ENCODE data around the gene ARL8B. TPM values are rescaled to one million over a fixed set of nuclear protein-coding genes. Genes with fewer than 3 reads are reported as not detected.
"Not testable (repeated sequence)": the region's sequence is repeated elsewhere in the genome, so short reads cannot be mapped to it uniquely, and the experiment has no call there.

The ARL8B gene
- 10 to 100 TPM; 66.7 to 89.4 (median 72.1) TPM for total RNA-seq

- no peaks in the 10 kb centered on the region for H3K27me3 Mint-ChIP-seq (ENCODE audit: low read depth)
- DNase-seq (peak; percentile 90), ATAC-seq (peak; percentile 91 to 93)
- H3K4me1 Mint-ChIP-seq (ENCODE audit: low read depth), result peaks cover 42% of the 10 kb centered on the region
- H3K4me3 Mint-ChIP-seq, result peak within 1 kb of the TSS; percentile 89
- no peaks in the 10 kb centered on the region for H3K9me3 Mint-ChIP-seq
- no peaks in the 10 kb centered on the region for H3K36me3 Mint-ChIP-seq (ENCODE audit: insufficient read depth)
These were observed at the start of gene ARL8B for GRCh38 chr3:5122030-5122740. Gene ARL8B, plus strand, starts transcription at chr3:5122292. Its CDS starts 174 bp downstream, at chr3:5122466.

- no peaks in the 10 kb centered on the region for H3K36me3 Mint-ChIP-seq (ENCODE audit: insufficient read depth)
- no peaks in the 10 kb centered on the region for H3K9me3 Mint-ChIP-seq
- H3K4me3 Mint-ChIP-seq, result no peak overlapping the region
- ATAC-seq (no peak), DNase-seq (no peak)
- peaks cover 13% of the 10 kb centered on the region for H3K27me3 Mint-ChIP-seq (ENCODE audit: low read depth)
- no peaks in the 10 kb centered on the region for H3K4me1 Mint-ChIP-seq (ENCODE audit: low read depth)
These were observed 48.6 kb upstream of the ARL8B start for GRCh38 chr3:5073374-5074085.

- ATAC-seq (no peak), DNase-seq (no peak)
- no peaks in the 10 kb centered on the region for H3K36me3 Mint-ChIP-seq (ENCODE audit: insufficient read depth)
- no peak overlapping the region for H3K4me3 Mint-ChIP-seq
- H3K27me3 Mint-ChIP-seq (ENCODE audit: low read depth), result peaks cover 8% of the 10 kb centered on the region
- H3K4me1 Mint-ChIP-seq (ENCODE audit: low read depth), result no peaks in the 10 kb centered on the region
- H3K9me3 Mint-ChIP-seq, result no peaks in the 10 kb centered on the region
These were observed 43.9 kb upstream of the ARL8B start for GRCh38 chr3:5078151-5078550.

- ATAC-seq (no peak), DNase-seq (no peak)
- H3K27me3 Mint-ChIP-seq (ENCODE audit: low read depth), result peaks cover 8% of the 10 kb centered on the region
- H3K4me3 Mint-ChIP-seq, result no peak overlapping the region
- no peaks in the 10 kb centered on the region for H3K9me3 Mint-ChIP-seq
- no peaks in the 10 kb centered on the region for H3K36me3 Mint-ChIP-seq (ENCODE audit: insufficient read depth)
- H3K4me1 Mint-ChIP-seq (ENCODE audit: low read depth), result no peaks in the 10 kb centered on the region
These were observed 42.3 kb upstream of the ARL8B start for GRCh38 chr3:5079761-5080160.

- Mint-ChIP-seq H3K4me1 (ENCODE audit: low read depth) (no peaks in the 10 kb centered on the region), H3K9me3 (no peaks in the 10 kb centered on the region), H3K27me3 (ENCODE audit: low read depth) (peaks cover 8% of the 10 kb centered on the region), H3K36me3 (ENCODE audit: insufficient read depth) (no peaks in the 10 kb centered on the region), H3K4me3 (no peak overlapping the region)
- DNase-seq (no peak), ATAC-seq (no peak)
These were observed 41.1 kb upstream of the ARL8B start for GRCh38 chr3:5080779-5081550.

- DNase-seq; H3K27me3 Mint-ChIP-seq (ENCODE audit: low read depth); ATAC-seq; H3K4me3 Mint-ChIP-seq; H3K9me3 Mint-ChIP-seq; H3K36me3 Mint-ChIP-seq (ENCODE audit: insufficient read depth); H3K4me1 Mint-ChIP-seq (ENCODE audit: low read depth): not testable (repeated sequence)
These were observed 39.9 kb upstream of the ARL8B start for GRCh38 chr3:5081973-5082788.

- no peak for ATAC-seq
- DNase-seq, result no peak
- H3K9me3 Mint-ChIP-seq, result no peaks in the 10 kb centered on the region
- H3K4me1 Mint-ChIP-seq (ENCODE audit: low read depth), result no peaks in the 10 kb centered on the region
- peaks cover 8% of the 10 kb centered on the region for H3K27me3 Mint-ChIP-seq (ENCODE audit: low read depth)
- no peaks in the 10 kb centered on the region for H3K36me3 Mint-ChIP-seq (ENCODE audit: insufficient read depth)
- H3K4me3 Mint-ChIP-seq, result no peak overlapping the region
These were observed 39.3 kb upstream of the ARL8B start for GRCh38 chr3:5082789-5083115.

GRCh38 chr3:5084224-5084623, 37.9 kb upstream of the ARL8B start:
- no peak for DNase-seq
- H3K9me3 Mint-ChIP-seq, result no peaks in the 10 kb centered on the region
- peaks cover 8% of the 10 kb centered on the region for H3K27me3 Mint-ChIP-seq (ENCODE audit: low read depth)
- no peaks in the 10 kb centered on the region for H3K36me3 Mint-ChIP-seq (ENCODE audit: insufficient read depth)
- ATAC-seq, result no peak
- H3K4me1 Mint-ChIP-seq (ENCODE audit: low read depth), result no peaks in the 10 kb centered on the region
- H3K4me3 Mint-ChIP-seq, result no peak overlapping the region

GRCh38 chr3:5086708-5087107, 35.4 kb upstream of the ARL8B start:
- H3K9me3 Mint-ChIP-seq, result no peaks in the 10 kb centered on the region
- H3K4me1 Mint-ChIP-seq (ENCODE audit: low read depth), result no peaks in the 10 kb centered on the region
- H3K4me3 Mint-ChIP-seq, result no peak overlapping the region
- no peak for DNase-seq
- no peaks in the 10 kb centered on the region for H3K36me3 Mint-ChIP-seq (ENCODE audit: insufficient read depth)
- peaks cover 12% of the 10 kb centered on the region for H3K27me3 Mint-ChIP-seq (ENCODE audit: low read depth)
- ATAC-seq, result no peak

- no peak overlapping the region for H3K4me3 Mint-ChIP-seq
- H3K36me3 Mint-ChIP-seq (ENCODE audit: insufficient read depth), result no peaks in the 10 kb centered on the region
- H3K4me1 Mint-ChIP-seq (ENCODE audit: low read depth), result no peaks in the 10 kb centered on the region
- H3K9me3 Mint-ChIP-seq, result no peaks in the 10 kb centered on the region
- no peak for DNase-seq
- peaks cover 12% of the 10 kb centered on the region for H3K27me3 Mint-ChIP-seq (ENCODE audit: low read depth)
- no peak for ATAC-seq
These were observed 34.9 kb upstream of the ARL8B start for GRCh38 chr3:5087209-5087608.

- no peaks in the 10 kb centered on the region for H3K36me3 Mint-ChIP-seq (ENCODE audit: insufficient read depth)
- H3K27me3 Mint-ChIP-seq (ENCODE audit: low read depth), result peaks cover 20% of the 10 kb centered on the region
- no peaks in the 10 kb centered on the region for H3K9me3 Mint-ChIP-seq
- H3K4me3 Mint-ChIP-seq, result no peak overlapping the region
- no peak for DNase-seq
- ATAC-seq, result no peak
- H3K4me1 Mint-ChIP-seq (ENCODE audit: low read depth), result no peaks in the 10 kb centered on the region
These were observed 31.9 kb upstream of the ARL8B start for GRCh38 chr3:5090197-5090596.

GRCh38 chr3:5092018-5092417, 30.1 kb upstream of the ARL8B start:
- Mint-ChIP-seq H3K4me3 (no peak overlapping the region), H3K36me3 (ENCODE audit: insufficient read depth) (no peaks in the 10 kb centered on the region), H3K9me3 (no peaks in the 10 kb centered on the region), H3K27me3 (ENCODE audit: low read depth) (peaks cover 33% of the 10 kb centered on the region), H3K4me1 (ENCODE audit: low read depth) (peaks cover 2% of the 10 kb centered on the region)
- ATAC-seq, result no peak
- DNase-seq, result no peak

- H3K36me3 Mint-ChIP-seq (ENCODE audit: insufficient read depth), result no peaks in the 10 kb centered on the region
- peaks cover 2% of the 10 kb centered on the region for H3K4me1 Mint-ChIP-seq (ENCODE audit: low read depth)
- DNase-seq, result no peak
- no peak overlapping the region for H3K4me3 Mint-ChIP-seq
- no peaks in the 10 kb centered on the region for H3K9me3 Mint-ChIP-seq
- ATAC-seq, result no peak
- H3K27me3 Mint-ChIP-seq (ENCODE audit: low read depth), result peaks cover 35% of the 10 kb centered on the region
These were observed 28.4 kb upstream of the ARL8B start for GRCh38 chr3:5093731-5094130.

- ATAC-seq (peak; percentile 66 to 74), DNase-seq (no peak)
- Mint-ChIP-seq H3K4me1 (ENCODE audit: low read depth) (peaks cover 2% of the 10 kb centered on the region), H3K9me3 (no peaks in the 10 kb centered on the region), H3K4me3 (no peak overlapping the region), H3K36me3 (ENCODE audit: insufficient read depth) (no peaks in the 10 kb centered on the region), H3K27me3 (ENCODE audit: low read depth) (peaks cover 34% of the 10 kb centered on the region)
These were observed 26.2 kb upstream of the ARL8B start for GRCh38 chr3:5095886-5096285.

Data from activated T-cell treated with anti-CD3 and anti-CD28 coated beads, Interleukin-2, amount 50 U/mL, for 4 hours (primary cell).